Activated CD4-positive, alpha-beta T cell treated with anti-CD3 and anti-CD28 coated beads, Interleukin-2, amount 50 U/mL, for 24 hours (primary cell): ENCODE measurements around the gene PRELID1.

ENCODE experiments used
- DNase-seq, 2 donors: peaks; one replicate each; pipeline ENCODE4 v3.0.0-alpha.2; 2020; ENCODE audit warnings: low read depth in 1 of 2, low spot score in 1 of 2

PRELID1 gene

GRCh38 chr5:177355868-177356168 is 52.2 kb downstream of the PRELID1 start:
- DNase-seq: no peak
